Astrocyte (in vitro differentiated cells and primary cell): ENCODE results near the gene SNCB. TPM values are rescaled to one million over a fixed set of nuclear protein-coding genes. Genes with fewer than 3 reads are reported as not detected.

Experiments used
- DNase-seq: peaks from one replicate; pipeline ENCODE4 v3.0.0-alpha.2; 2010; ENCODE audit warnings: low read depth
- FAIRE-seq: peaks from 2 replicates; lab custom pipeline; 2011; peaks lifted over from hg19 to GRCh38; lab: Jason Lieb, UNC
- H2AFZ ChIP-seq: 2 replicates; pipeline ENCODE4 v1.6.0; 2012; ENCODE audit warnings: low read depth, low read length, inconsistent platforms
- H3K27ac ChIP-seq: 2 replicates; pipeline ENCODE4 v1.5.1; 2011; ENCODE audit warnings: low read depth, low read length, inconsistent platforms
- H3K27me3 ChIP-seq: 2 replicates; pipeline ENCODE4 v1.6.0; 2011; ENCODE audit warnings: low read length, inconsistent platforms; ENCODE audit not compliant: insufficient read depth
- H3K36me3 ChIP-seq: 2 replicates; pipeline ENCODE4 v1.5.1; 2011; ENCODE audit warnings: low read length, inconsistent platforms; ENCODE audit not compliant: insufficient read depth
- H3K4me1 ChIP-seq: 2 replicates; pipeline ENCODE4 v1.5.1; 2011; ENCODE audit warnings: low read length, inconsistent platforms; ENCODE audit not compliant: insufficient read depth
- H3K4me2 ChIP-seq: 2 replicates; pipeline ENCODE4 v1.6.0; 2012; ENCODE audit warnings: low read length, inconsistent platforms
- H3K4me3 ChIP-seq: 2 replicates; pipeline ENCODE4 v1.5.1; 2011; ENCODE audit warnings: low read depth, mild to moderate bottlenecking, low read length, inconsistent platforms; ENCODE audit not compliant: insufficient read depth
- H3K79me2 ChIP-seq: 2 replicates; pipeline ENCODE4 v1.6.0; 2012; ENCODE audit warnings: mild to moderate bottlenecking, low read length, inconsistent platforms; ENCODE audit not compliant: insufficient read depth
- H3K9ac ChIP-seq: 2 replicates; pipeline ENCODE4 v1.6.0; 2012; ENCODE audit warnings: mild to moderate bottlenecking, low read length, inconsistent platforms
- H3K9me3 ChIP-seq: 2 replicates; pipeline ENCODE4 v1.5.1; 2012; ENCODE audit warnings: low read depth, mild to moderate bottlenecking, low read length, inconsistent platforms; ENCODE audit not compliant: insufficient read depth
- H4K20me1 ChIP-seq: 2 replicates; pipeline ENCODE4 v1.6.0; 2012; ENCODE audit warnings: low read length, inconsistent platforms; ENCODE audit not compliant: insufficient read depth
- H3K27ac Mint-ChIP-seq: one replicate; pipeline ENCODE4 v1.8.0; 2021; ENCODE audit warnings: mild to moderate bottlenecking, mixed read lengths; ENCODE audit not compliant: unreplicated experiment
- H3K27me3 Mint-ChIP-seq: one replicate; pipeline ENCODE4 v1.8.0; 2021; ENCODE audit warnings: low read depth, mixed read lengths; ENCODE audit not compliant: unreplicated experiment
- H3K36me3 Mint-ChIP-seq: one replicate; pipeline ENCODE4 v1.8.0; 2021; ENCODE audit warnings: low read depth, mixed read lengths; ENCODE audit not compliant: unreplicated experiment
- H3K4me1 Mint-ChIP-seq: one replicate; pipeline ENCODE4 v1.8.0; 2021; ENCODE audit warnings: low read depth, mixed read lengths; ENCODE audit not compliant: unreplicated experiment
- H3K4me3 Mint-ChIP-seq: one replicate; pipeline ENCODE4 v1.8.0; 2021; ENCODE audit warnings: mild to moderate bottlenecking, moderate library complexity, mixed read lengths; ENCODE audit not compliant: unreplicated experiment
- H3K9me3 Mint-ChIP-seq: one replicate; pipeline ENCODE4 v1.8.0; 2021; ENCODE audit warnings: mild to moderate bottlenecking, mixed read lengths; ENCODE audit not compliant: unreplicated experiment
- EZH2 ChIP-seq: IDR thresholded peaks from 2 replicates; pipeline ENCODE4 v1.6.1; 2012; ENCODE audit warnings: mild to moderate bottlenecking, low read length, inconsistent platforms; ENCODE audit not compliant: insufficient read depth
- total RNA-seq: library from RNA; stranded (reverse); gene quantifications from 2 replicates; pipeline ENCODE4 v1.2.1, GENCODE V29; 2021
- TF ChIP-seq, protein P1 (sequence below): IDR thresholded peaks from 2 replicates; pipeline ENCODE4 v1.5.1; 2011; ENCODE audit warnings: low read depth, mild to moderate bottlenecking, inconsistent platforms, low read length, moderate library complexity; ENCODE audit not compliant: insufficient read depth

SNCB gene
- total RNA-seq, 1 donor from 2014 or later: 3.4 TPM

DNA sequence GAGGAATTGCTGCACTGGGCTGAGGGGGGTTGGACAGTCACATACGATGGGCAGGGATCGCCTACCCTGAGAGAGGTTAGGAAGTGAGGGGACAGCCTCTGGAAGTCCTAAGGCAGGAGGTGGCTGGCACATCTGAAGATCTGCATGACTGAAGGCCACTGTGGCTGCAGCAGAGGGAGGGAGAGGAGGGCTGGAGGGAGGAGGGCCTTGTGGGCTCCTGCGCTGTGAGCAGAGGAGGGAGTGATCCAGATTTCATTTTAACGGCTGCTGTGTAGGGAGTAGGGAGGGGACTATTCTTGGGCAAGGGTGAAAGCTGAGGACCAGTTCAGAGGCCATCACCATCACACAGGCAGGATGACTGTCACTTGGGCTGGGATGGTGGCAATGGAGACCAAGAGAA, 7.2 kb upstream of the SNCB start:
- Mint-ChIP-seq H3K9me3 (peaks cover 7% of the 10 kb centered on the region), H3K27ac (no peak overlapping the region), H3K36me3 (no peaks in the 10 kb centered on the region), H3K4me1 (no peaks in the 10 kb centered on the region), H3K27me3 (peaks cover 68% of the 10 kb centered on the region), H3K4me3 (no peak overlapping the region)
- no peaks in the 10 kb centered on the region for H3K9me3 ChIP-seq
- no peak overlapping the region for H3K4me2 ChIP-seq
- FAIRE-seq (no peak), DNase-seq (no peak)
- H3K36me3 ChIP-seq: no peaks in the 10 kb centered on the region
- H3K4me3 ChIP-seq: no peak overlapping the region
- no peak overlapping the region for H3K9ac ChIP-seq
- peaks cover 3% of the 10 kb centered on the region for H4K20me1 ChIP-seq
- H3K79me2 ChIP-seq: no peaks in the 10 kb centered on the region
- no peak overlapping the region for H3K27ac ChIP-seq
- no peaks in the 10 kb centered on the region for H3K4me1 ChIP-seq
- H2AFZ ChIP-seq: no peak overlapping the region
- peaks cover 30% of the 10 kb centered on the region for H3K27me3 ChIP-seq
- TF ChIP-seq EZH2: no peak
- TF ChIP-seq, protein P1, sequence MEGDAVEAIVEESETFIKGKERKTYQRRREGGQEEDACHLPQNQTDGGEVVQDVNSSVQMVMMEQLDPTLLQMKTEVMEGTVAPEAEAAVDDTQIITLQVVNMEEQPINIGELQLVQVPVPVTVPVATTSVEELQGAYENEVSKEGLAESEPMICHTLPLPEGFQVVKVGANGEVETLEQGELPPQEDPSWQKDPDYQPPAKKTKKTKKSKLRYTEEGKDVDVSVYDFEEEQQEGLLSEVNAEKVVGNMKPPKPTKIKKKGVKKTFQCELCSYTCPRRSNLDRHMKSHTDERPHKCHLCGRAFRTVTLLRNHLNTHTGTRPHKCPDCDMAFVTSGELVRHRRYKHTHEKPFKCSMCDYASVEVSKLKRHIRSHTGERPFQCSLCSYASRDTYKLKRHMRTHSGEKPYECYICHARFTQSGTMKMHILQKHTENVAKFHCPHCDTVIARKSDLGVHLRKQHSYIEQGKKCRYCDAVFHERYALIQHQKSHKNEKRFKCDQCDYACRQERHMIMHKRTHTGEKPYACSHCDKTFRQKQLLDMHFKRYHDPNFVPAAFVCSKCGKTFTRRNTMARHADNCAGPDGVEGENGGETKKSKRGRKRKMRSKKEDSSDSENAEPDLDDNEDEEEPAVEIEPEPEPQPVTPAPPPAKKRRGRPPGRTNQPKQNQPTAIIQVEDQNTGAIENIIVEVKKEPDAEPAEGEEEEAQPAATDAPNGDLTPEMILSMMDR: no peak

DNA sequence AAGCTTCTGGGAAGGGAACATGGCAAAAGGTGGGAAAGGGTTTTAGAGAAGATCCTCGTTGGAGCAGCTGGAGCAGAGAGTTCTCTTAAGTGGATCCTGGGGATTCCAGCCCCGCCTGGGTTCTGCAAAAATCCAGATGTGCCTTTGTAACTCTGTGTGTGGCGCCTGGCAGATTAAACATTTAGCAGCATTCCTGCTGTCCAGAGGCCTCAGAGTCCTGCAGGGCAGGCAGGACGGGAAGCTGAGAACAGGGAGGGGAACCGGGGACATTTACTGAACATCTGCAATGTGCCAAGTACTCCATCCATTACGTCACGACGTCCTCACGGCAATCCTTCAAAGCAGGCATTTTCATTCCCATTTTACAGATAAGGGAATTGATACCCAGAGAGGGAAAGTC, 6.1 kb upstream of the SNCB start:
- Histone ChIP-seq H3K4me2 (no peak overlapping the region), H3K79me2 (no peaks in the 10 kb centered on the region), H2AFZ (no peak overlapping the region), H3K36me3 (no peaks in the 10 kb centered on the region), H4K20me1 (peaks cover 3% of the 10 kb centered on the region), H3K27me3 (peaks cover 38% of the 10 kb centered on the region), H3K27ac (no peak overlapping the region), H3K4me3 (no peak overlapping the region), H3K9ac (no peak overlapping the region), H3K4me1 (no peaks in the 10 kb centered on the region), H3K9me3 (no peaks in the 10 kb centered on the region)
- Mint-ChIP-seq H3K36me3 (no peaks in the 10 kb centered on the region), H3K9me3 (peaks cover 7% of the 10 kb centered on the region), H3K4me1 (no peaks in the 10 kb centered on the region), H3K27ac (no peak overlapping the region), H3K27me3 (peaks cover 76% of the 10 kb centered on the region), H3K4me3 (no peak overlapping the region)
- DNase-seq (no peak), FAIRE-seq (no peak)
- TF ChIP-seq, protein P1: no peak
- TF ChIP-seq EZH2: no peak

DNA sequence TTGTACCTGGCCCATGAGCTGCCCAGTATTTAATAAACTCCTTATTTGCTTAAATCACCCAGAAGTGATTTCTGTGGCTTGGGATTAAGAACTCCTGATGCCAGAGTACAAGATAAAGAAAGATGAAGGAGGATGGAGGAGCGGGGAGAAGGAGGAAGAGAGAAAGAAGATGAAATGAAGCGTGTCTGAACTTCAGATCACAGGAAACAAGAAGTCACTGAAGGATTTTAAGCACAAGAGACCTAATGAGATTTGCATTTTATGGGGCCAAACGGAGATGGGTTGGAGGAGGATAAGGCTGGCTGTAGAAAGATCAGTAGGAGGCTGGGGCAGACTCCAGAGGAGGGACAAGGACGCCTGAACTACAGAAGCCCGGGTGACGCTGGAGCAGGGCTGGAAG, 3.3 kb upstream of the SNCB start:
- no peaks in the 10 kb centered on the region for H3K9me3 ChIP-seq
- peaks cover 10% of the 10 kb centered on the region for H3K4me1 ChIP-seq
- no peak overlapping the region for H3K9ac ChIP-seq
- Mint-ChIP-seq H3K36me3 (no peaks in the 10 kb centered on the region), H3K4me3 (no peak overlapping the region), H3K27ac (no peak overlapping the region), H3K9me3 (peaks cover 4% of the 10 kb centered on the region), H3K4me1 (peaks cover 4% of the 10 kb centered on the region), H3K27me3 (peaks cover 70% of the 10 kb centered on the region)
- H3K4me2 ChIP-seq: no peak overlapping the region
- DNase-seq (no peak), FAIRE-seq (no peak)
- no peak for TF ChIP-seq EZH2
- TF ChIP-seq, protein P1: no peak
- H3K4me3 ChIP-seq: no peak overlapping the region
- H2AFZ ChIP-seq: no peak overlapping the region
- H3K79me2 ChIP-seq: no peaks in the 10 kb centered on the region
- H4K20me1 ChIP-seq: peaks cover 3% of the 10 kb centered on the region
- H3K27ac ChIP-seq: no peak overlapping the region
- H3K27me3 ChIP-seq: peaks cover 58% of the 10 kb centered on the region
- H3K36me3 ChIP-seq: no peaks in the 10 kb centered on the region
